ENCODE data around the gene FXYD1. TPM values are rescaled to one million over a fixed set of nuclear protein-coding genes. Genes with fewer than 3 reads are reported as not detected.

The FXYD1 gene
- total and polyA plus RNA-seq, 4 donors, result 5.7 to 37.6 (median 22.7) TPM

DNA sequence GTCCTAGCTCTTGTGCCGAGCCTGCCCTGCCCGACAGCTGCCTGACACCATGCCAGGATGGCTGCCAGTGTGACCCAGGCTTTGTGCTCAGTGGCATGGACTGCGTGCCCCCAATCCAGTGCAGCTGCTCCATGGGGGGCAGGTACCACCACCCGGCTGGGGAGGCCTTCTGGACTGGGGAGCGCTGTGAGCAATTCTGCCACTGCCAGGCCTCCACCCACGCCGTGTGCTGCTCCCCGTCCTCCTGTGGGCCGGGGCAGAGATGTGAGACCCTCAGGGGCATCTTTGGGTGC, 32.4 kb upstream of the FXYD1 start:
- no peaks in the 10 kb centered on the region for H3K9me3 ChIP-seq (ENCODE audit: control insufficient read depth in 4 of 4, insufficient read depth in 3 of 4, low read length in 3 of 4)
- TF ChIP-seq, protein P1, sequence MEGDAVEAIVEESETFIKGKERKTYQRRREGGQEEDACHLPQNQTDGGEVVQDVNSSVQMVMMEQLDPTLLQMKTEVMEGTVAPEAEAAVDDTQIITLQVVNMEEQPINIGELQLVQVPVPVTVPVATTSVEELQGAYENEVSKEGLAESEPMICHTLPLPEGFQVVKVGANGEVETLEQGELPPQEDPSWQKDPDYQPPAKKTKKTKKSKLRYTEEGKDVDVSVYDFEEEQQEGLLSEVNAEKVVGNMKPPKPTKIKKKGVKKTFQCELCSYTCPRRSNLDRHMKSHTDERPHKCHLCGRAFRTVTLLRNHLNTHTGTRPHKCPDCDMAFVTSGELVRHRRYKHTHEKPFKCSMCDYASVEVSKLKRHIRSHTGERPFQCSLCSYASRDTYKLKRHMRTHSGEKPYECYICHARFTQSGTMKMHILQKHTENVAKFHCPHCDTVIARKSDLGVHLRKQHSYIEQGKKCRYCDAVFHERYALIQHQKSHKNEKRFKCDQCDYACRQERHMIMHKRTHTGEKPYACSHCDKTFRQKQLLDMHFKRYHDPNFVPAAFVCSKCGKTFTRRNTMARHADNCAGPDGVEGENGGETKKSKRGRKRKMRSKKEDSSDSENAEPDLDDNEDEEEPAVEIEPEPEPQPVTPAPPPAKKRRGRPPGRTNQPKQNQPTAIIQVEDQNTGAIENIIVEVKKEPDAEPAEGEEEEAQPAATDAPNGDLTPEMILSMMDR (IDR thresholded peaks at IDR 0.05; ENCODE audit: control extremely low read depth, extremely low read depth), result no peak
- no peak overlapping the region for H3K4me3 ChIP-seq
- no peak overlapping the region for H3K9ac ChIP-seq (ENCODE audit: insufficient read depth in 1 of 2, low read length in 2 of 2)
- no peaks in the 10 kb centered on the region for H3K27me3 ChIP-seq (ENCODE audit: control insufficient read depth in 3 of 3, insufficient read depth in 3 of 3, low read length in 2 of 3)
- 89 to 95% methylated on average over 9 of the region's 9 CpGs for WGBS, 2 donors
- no peak overlapping the region for H3K27ac ChIP-seq (ENCODE audit: low read depth in 1 of 2, low read length in 1 of 2)
- ATAC-seq (ENCODE audit: insufficient read depth, low FRiP score) (no peak), DNase-seq (no peak)
- H3K36me3 ChIP-seq (ENCODE audit: control insufficient read depth in 4 of 4, insufficient read depth in 4 of 4, low read length in 4 of 4), result no peaks in the 10 kb centered on the region
- H3K4me1 ChIP-seq (ENCODE audit: control insufficient read depth in 5 of 5, insufficient read depth in 5 of 5, low read length in 5 of 5), result peaks cover 0 to 4% (median 0%) of the 10 kb centered on the region in 5 donors

DNA sequence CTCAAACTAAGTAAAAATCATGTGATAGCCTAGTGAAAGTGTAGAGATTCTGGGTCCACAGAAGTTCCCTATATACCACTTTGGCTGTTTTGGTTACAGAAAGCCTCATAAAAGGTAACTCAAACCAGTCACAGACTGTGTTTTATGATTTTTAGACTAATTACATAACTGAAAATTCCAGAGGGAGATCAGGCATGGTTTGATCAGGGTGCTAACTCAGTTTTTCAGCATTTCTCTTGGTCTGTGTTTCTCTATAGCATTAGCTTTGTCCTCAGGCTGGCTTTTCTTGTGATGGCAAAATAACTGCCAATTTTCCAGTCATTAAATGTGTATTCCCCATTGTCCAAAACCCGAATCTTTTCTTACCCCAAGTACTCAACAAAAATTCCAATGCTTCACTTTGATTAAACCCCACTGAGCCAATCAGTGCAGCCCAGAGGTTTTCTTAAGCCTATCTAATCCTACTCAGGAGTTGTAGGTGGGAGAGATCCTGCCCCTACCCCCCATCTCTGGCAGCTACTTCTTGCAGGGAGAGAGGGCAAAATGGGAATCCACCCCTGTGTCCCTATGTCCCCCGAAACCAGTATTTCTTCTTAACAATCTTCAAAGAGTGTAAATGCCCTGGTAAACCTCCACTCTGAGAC, 31.6 kb upstream of the FXYD1 start:
- ATAC-seq (ENCODE audit: insufficient read depth, low FRiP score), result no peak
- no peaks in the 10 kb centered on the region for H3K9me3 ChIP-seq (ENCODE audit: control insufficient read depth in 4 of 4, insufficient read depth in 3 of 4, low read length in 3 of 4)
- TF ChIP-seq, protein P1 (IDR thresholded peaks at IDR 0.05; ENCODE audit: control extremely low read depth, extremely low read depth), result no peak
- no peak overlapping the region for H3K4me3 ChIP-seq
- H3K9ac ChIP-seq (ENCODE audit: insufficient read depth in 1 of 2, low read length in 2 of 2), result no peak overlapping the region
- H3K4me1 ChIP-seq (ENCODE audit: control insufficient read depth in 5 of 5, insufficient read depth in 5 of 5, low read length in 5 of 5), result peaks cover 0 to 4% (median 0%) of the 10 kb centered on the region in 5 donors
- no peak overlapping the region for H3K27ac ChIP-seq (ENCODE audit: low read depth in 1 of 2, low read length in 1 of 2)
- H3K27me3 ChIP-seq (ENCODE audit: control insufficient read depth in 3 of 3, insufficient read depth in 3 of 3, low read length in 2 of 3), result no peaks in the 10 kb centered on the region
- DNase-seq, result no peak
- 47 to 49% methylated on average over 2 of the region's 2 CpGs for WGBS, 2 donors
- H3K36me3 ChIP-seq (ENCODE audit: control insufficient read depth in 4 of 4, insufficient read depth in 4 of 4, low read length in 4 of 4), result no peaks in the 10 kb centered on the region

DNA sequence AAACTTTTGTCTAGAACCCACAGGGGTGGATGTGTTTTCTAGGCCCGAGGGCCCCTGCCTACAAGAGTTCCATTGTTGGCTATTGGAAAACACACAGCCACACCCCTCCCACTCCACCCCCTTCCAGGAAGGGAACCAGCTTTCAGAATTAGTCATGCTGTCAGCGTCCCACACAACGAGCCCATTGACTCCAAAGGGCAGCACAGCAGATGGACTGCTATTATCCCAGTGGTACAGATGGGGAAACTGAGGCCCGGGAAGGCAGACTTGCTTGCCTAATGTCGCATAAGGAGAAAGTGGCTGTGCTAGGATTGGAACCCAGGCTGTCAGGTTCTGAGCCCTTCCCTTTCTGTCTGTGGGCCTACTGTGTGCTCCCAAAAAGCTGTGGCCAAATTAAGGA, 31.1 kb upstream of the FXYD1 start:
- no peak for DNase-seq
- H3K9me3 ChIP-seq (ENCODE audit: control insufficient read depth in 4 of 4, insufficient read depth in 3 of 4, low read length in 3 of 4), result no peaks in the 10 kb centered on the region
- no peaks in the 10 kb centered on the region for H3K36me3 ChIP-seq (ENCODE audit: control insufficient read depth in 4 of 4, insufficient read depth in 4 of 4, low read length in 4 of 4)
- no peak overlapping the region for H3K9ac ChIP-seq (ENCODE audit: insufficient read depth in 1 of 2, low read length in 2 of 2)
- no peak overlapping the region for H3K4me3 ChIP-seq
- TF ChIP-seq, protein P1 (IDR thresholded peaks at IDR 0.05; ENCODE audit: control extremely low read depth, extremely low read depth), result no peak
- no peaks in the 10 kb centered on the region for H3K27me3 ChIP-seq (ENCODE audit: control insufficient read depth in 3 of 3, insufficient read depth in 3 of 3, low read length in 2 of 3)
- WGBS, 2 donors, result 34% methylated on average over 5 of the region's 5 CpGs
- no peak for ATAC-seq (ENCODE audit: insufficient read depth, low FRiP score)
- peaks cover 0 to 4% (median 0%) of the 10 kb centered on the region in 5 donors for H3K4me1 ChIP-seq (ENCODE audit: control insufficient read depth in 5 of 5, insufficient read depth in 5 of 5, low read length in 5 of 5)
- no peak overlapping the region for H3K27ac ChIP-seq (ENCODE audit: low read depth in 1 of 2, low read length in 1 of 2)

DNA sequence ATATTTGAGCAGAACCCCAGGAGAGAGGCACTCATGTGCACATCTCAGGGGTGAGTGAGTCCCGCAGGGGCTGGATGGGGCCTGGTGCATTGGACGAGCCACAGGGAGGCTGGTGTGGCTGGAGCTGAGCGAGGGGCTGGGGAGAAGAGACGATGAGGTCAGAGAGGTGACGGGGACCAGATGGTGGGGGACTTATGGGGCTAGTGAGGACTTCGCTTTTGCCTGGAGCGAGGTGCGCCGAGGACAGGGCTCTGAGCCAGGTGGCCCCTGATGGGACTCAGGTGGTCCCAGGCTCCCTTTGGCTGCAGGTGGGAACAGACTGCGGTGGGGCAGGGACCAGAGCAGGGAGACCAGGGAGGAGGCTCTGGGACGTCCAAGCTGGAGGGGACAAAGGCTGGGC, 29.9 kb upstream of the FXYD1 start:
- Histone ChIP-seq H3K9me3 (ENCODE audit: control insufficient read depth in 4 of 4, insufficient read depth in 3 of 4, low read length in 3 of 4) (no peaks in the 10 kb centered on the region), H3K27ac (ENCODE audit: low read depth in 1 of 2, low read length in 1 of 2) (no peak overlapping the region), H3K27me3 (ENCODE audit: control insufficient read depth in 3 of 3, insufficient read depth in 3 of 3, low read length in 2 of 3) (no peaks in the 10 kb centered on the region), H3K9ac (ENCODE audit: insufficient read depth in 1 of 2, low read length in 2 of 2) (no peak overlapping the region), H3K4me3 (no peak overlapping the region), H3K36me3 (ENCODE audit: control insufficient read depth in 4 of 4, insufficient read depth in 4 of 4, low read length in 4 of 4) (no peaks in the 10 kb centered on the region), H3K4me1 (ENCODE audit: control insufficient read depth in 5 of 5, insufficient read depth in 5 of 5, low read length in 5 of 5) (peaks cover 0 to 4% (median 0%) of the 10 kb centered on the region in 5 donors)
- DNase-seq (no peak), ATAC-seq (ENCODE audit: insufficient read depth, low FRiP score) (no peak)
- TF ChIP-seq, protein P1 (IDR thresholded peaks at IDR 0.05; ENCODE audit: control extremely low read depth, extremely low read depth), result no peak
- 88 to 91% methylated on average over 11 of the region's 11 CpGs for WGBS, 2 donors

All from lung (tissue), 12 donors.